Measurements from ENCODE around the gene FBXL13. TPM values are rescaled to one million over a fixed set of nuclear protein-coding genes. Genes with fewer than 3 reads are reported as not detected.
A peak's percentile ranks its signal among the peaks of the same experiment; 100 is the strongest.
"Not testable (repeated sequence)": the region's sequence is repeated elsewhere in the genome, so short reads cannot be mapped to it uniquely, and the experiment has no call there.

Gene FBXL13
- total RNA-seq, 1 experiment from 2014 or later = 0.75 TPM

DNA sequence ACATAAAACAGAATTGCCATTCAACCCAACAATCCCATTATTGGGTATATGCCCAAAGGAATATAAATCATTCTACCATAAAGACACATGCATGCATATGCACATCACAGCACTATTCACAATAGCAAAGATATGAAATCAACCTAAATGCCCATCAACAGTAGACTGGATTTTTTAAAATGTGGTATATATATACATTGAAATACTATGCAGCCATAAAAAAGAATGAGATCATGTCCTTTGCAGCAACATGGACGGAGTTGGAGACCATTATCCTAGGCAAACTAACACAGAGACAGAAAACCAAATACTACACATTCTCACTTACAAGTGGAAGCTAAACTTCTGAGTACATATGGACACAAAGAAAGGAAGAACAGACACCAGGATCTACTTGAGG lies 51.0 kb downstream of the FBXL13 start:
- not testable (repeated sequence) for H3K4me3 ChIP-seq, H3K27ac ChIP-seq, DNase-seq, H3K27me3 ChIP-seq, H3K4me1 ChIP-seq, H3K36me3 ChIP-seq
- H3K9me3 ChIP-seq (replicated peaks) = peaks cover 16% of the 10 kb centered on the region; the same call in 1 of the 2 replicates

DNA sequence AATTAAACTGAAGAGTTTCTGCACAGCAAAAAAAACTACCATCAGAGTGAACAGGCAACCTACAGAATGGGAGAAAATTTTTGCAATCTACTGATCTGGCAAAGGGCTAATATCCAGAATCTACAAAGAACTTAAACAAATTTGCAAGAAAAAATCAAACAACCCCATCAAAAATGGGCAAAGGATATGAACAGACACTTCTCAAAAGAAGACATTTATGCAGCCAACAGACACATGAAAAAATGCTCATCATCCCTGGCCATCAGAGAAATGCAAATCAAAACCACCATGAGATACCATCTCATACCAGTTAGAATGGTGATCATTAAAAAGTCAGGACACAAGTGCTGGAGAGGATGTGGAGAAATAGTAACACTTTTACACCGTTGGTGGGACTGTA lies 53.1 kb downstream of the FBXL13 start:
- H3K27ac ChIP-seq, H3K27me3 ChIP-seq, DNase-seq, H3K4me1 ChIP-seq, H3K4me3 ChIP-seq, H3K36me3 ChIP-seq: not testable (repeated sequence)
- peaks cover 21% of the 10 kb centered on the region; the same call in 1 of the 2 replicates for H3K9me3 ChIP-seq (replicated peaks)

DNA sequence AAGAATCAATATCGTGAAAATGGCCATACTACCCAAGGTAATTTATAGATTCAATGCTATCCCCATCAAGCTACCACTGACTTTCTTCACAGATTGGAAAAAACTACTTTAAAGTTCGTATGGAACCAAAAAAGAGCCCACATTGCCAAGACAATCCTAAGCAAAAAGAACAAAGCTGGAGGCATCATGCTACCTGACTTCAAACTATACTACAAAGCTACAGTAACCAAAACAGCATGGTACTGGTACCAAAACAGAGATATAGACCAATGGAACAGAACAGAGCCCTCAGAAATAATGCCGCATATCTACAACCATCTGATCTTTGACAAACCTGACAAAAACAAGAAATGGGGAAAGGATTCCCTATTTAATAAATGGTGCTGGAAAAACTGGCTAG lies 53.7 kb downstream of the FBXL13 start:
- H3K4me1 ChIP-seq, H3K27me3 ChIP-seq, H3K27ac ChIP-seq, H3K4me3 ChIP-seq, H3K36me3 ChIP-seq, DNase-seq: not testable (repeated sequence)
- peaks cover 21% of the 10 kb centered on the region; the same call in 1 of the 2 replicates for H3K9me3 ChIP-seq (replicated peaks)

DNA sequence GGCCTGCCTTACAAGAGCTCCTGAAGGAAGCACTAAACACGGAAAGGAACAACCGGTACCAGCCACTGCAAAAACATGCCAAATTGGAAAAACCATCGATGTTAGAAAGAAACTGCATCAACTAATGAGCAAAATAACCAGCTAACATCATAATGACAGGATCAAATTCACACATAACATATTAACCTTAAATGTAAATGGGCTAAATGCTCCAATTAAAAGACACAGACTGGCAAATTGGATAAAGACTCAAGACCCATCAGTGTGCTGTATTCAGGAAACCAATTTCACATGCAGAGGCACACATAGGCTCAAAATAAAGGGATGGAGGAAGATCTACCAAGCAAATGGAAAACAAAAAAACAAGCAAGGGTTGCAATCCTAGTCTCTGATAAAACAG lies 56.3 kb downstream of the FBXL13 start:
- not testable (repeated sequence) for DNase-seq, H3K4me1 ChIP-seq, H3K4me3 ChIP-seq, H3K36me3 ChIP-seq, H3K27me3 ChIP-seq, H3K27ac ChIP-seq
- H3K9me3 ChIP-seq (replicated peaks) = peaks cover 19% of the 10 kb centered on the region; the same call in 1 of the 2 replicates

DNA sequence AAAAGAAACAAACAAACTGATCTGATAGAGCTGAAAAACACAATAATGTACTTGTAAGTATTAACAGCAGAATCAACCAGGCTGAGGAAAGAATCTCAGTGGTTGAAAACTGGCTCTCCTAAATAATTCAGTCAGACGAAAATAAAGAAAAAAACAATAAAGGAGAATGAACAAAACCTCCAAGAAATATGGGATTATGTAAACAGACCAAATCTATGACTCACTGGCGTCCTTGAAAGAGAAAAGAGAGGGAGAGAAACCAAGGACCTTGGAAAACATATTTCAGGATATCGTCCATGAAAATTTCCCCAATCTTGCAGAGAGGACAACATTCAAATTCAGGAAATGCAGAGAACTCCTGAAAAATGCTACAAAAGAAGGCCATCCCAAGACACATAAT lies 62.9 kb downstream of the FBXL13 start:
- no peak for DNase-seq
- Histone ChIP-seq H3K36me3 (no peaks in the 10 kb centered on the region), H3K4me3 (no peak overlapping the region), H3K27me3 (no peaks in the 10 kb centered on the region), H3K9me3 (replicated peaks) (0 out of 2 replicates have a peak, but pooled peaks cover 3% of the 10 kb centered on the region), H3K4me1 (no peaks in the 10 kb centered on the region), H3K27ac (no peak overlapping the region)

DNA sequence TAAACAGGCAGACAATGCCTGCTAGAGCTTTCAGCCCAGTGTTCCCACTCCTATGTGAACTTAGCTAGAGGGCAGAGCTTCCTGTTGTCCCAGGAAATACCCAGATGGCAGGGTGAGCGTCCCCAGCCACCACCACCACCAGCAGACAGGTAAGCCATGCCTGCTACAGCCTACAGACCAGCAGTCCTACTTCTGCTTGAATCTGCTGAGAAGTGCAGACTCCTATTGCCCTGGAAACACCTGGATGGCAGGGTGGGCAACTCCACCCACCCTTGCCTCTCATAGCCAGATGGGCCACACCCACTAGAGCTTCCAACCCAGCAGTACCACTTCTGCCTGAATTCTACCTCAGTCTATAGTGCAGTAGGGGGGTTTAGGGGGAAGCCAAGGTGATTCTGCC lies 64.4 kb downstream of the FBXL13 start:
- Histone ChIP-seq H3K36me3 (no peaks in the 10 kb centered on the region), H3K9me3 (replicated peaks) (peaks cover 7% of the 10 kb centered on the region; the same call in 1 of the 2 replicates), H3K27ac (no peak overlapping the region), H3K4me3 (no peak overlapping the region), H3K4me1 (no peaks in the 10 kb centered on the region), H3K27me3 (no peaks in the 10 kb centered on the region)
- no peak for DNase-seq

DNA sequence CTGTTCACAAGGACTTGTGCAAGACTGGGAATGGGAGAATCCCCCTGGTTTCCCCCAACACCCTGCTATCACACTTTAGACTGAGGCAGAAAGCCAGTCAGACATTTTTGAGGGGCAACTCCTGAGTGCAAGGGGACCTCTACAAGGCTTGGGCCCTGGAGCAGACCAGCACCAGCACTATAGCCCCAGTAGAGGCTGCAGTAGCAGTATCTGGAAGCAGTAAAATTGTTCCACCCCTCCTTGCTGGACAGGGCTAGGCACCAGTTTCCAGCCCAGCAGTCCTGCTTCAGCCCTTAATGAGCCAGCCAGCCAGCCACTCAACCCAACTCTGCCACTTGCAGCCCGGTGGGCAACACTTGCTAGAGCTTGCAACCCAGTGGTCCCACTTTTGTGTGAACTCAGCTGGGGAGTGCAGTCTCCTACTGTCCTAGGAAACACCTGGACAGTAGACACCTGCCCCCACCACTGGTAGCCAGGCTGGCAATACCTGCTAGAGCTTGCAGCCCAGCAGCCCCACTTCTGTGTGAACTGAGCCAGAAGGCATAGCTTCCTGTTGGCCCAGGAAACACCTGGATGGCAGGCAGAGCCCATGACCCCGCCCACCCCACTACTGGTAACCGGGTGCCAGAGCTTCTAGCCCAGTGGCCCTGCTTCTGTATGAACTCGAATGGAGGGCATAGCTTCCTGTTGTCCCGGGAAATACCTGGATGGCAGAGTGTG lies 65.0 kb downstream of the FBXL13 start:
- H3K4me3 ChIP-seq = no peak overlapping the region
- no peaks in the 10 kb centered on the region for H3K4me1 ChIP-seq
- H3K27me3 ChIP-seq = no peaks in the 10 kb centered on the region
- H3K27ac ChIP-seq = no peak overlapping the region
- no peaks in the 10 kb centered on the region for H3K36me3 ChIP-seq
- DNase-seq = no peak
- H3K9me3 ChIP-seq (replicated peaks) = peaks cover 5% of the 10 kb centered on the region; the same call in 1 of the 2 replicates

DNA sequence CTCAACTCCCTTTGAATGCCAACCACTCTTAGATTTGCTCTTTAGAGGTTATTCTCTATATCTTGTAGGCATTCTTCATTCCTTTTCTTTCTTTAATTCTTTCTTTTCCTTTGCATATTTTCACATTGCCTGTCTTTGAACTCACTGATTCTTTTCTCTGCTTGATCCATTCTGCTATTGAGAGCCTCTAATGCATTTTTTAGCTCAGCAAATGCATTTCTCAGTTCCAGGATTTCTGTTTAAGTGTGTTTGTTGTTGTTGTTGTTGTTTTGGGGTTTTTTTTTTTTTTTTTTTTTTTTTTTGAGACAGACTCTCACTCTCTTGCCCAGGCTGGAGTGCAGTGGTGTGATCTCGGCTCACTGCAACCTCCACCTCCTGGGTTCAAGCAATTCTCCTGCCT lies 71.6 kb downstream of the FBXL13 start:
- Histone ChIP-seq H3K4me3 (no peak overlapping the region), H3K4me1 (no peaks in the 10 kb centered on the region), H3K27me3 (no peaks in the 10 kb centered on the region), H3K27ac (no peak overlapping the region), H3K36me3 (no peaks in the 10 kb centered on the region), H3K9me3 (replicated peaks) (peaks cover 11% of the 10 kb centered on the region; the same call in 1 of the 2 replicates)
- DNase-seq = no peak

DNA sequence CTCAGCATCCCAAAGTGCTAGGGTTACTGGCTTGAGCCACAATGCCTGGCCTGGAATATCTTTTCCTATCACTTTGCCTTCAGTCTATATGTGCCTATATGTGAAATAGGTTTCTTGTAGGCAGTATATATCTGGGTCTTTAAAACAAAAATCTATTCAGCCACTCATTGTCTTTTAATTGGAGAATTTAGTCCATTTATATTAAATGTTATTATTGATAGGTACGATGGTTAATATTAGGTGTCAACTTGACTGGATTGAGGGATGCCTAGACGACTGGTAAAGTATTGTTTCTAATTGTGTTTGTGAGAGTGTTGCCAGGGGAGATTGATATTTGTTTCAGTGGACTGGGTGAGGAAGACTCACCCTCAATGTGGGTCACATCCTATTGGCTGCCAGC lies 73.4 kb downstream of the FBXL13 start:
- H3K4me3 ChIP-seq = no peak overlapping the region
- DNase-seq = no peak
- no peaks in the 10 kb centered on the region for H3K36me3 ChIP-seq
- H3K27ac ChIP-seq = no peak overlapping the region
- H3K4me1 ChIP-seq = no peaks in the 10 kb centered on the region
- H3K9me3 ChIP-seq (replicated peaks) = peaks cover 11% of the 10 kb centered on the region; the same call in 1 of the 2 replicates
- no peaks in the 10 kb centered on the region for H3K27me3 ChIP-seq

DNA sequence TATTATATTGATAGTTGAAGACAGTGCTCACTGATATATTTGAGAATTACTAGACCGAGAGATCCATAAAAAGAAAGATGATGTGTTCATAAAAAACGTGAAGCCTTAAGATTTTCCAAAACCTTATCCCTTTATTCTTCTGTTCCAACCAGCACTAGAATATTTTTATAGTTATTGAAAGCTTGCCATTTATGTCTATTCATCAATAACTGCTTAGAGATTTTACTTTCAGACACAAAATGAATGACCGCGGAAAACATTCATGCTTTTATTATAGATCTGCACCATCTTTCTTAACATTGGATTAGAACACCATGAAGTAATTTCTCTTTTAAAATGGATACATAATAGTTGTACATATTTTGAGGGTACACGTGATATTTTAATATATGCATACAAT lies 77.6 kb downstream of the FBXL13 start:
- Histone ChIP-seq H3K9me3 (replicated peaks) (no peaks in the 10 kb centered on the region; the same call in 1 of the 2 replicates), H3K4me3 (no peak overlapping the region), H3K27ac (no peak overlapping the region), H3K36me3 (no peaks in the 10 kb centered on the region), H3K27me3 (no peaks in the 10 kb centered on the region), H3K4me1 (peaks cover 3% of the 10 kb centered on the region; the same call in 1 of the 2 replicates)
- no peak for DNase-seq

DNA sequence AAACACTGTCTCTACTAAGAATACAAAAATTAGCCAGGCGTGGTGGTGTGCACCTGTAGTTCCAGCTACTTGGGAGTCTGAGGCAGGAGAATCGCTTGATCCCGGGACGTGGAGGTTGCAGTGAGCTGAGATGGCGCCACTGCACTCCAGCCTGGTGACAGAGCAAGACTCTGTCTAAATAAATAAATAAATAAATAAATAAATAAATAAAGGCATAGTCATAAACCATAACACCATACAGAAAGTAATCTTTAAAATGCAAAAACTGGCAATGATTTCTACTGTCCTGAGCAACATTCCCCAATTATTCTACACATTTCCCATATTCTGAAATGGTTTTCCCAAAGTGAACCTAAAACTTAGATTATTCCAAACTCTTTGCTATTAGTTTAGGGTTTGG lies 79.0 kb downstream of the FBXL13 start:
- not testable (repeated sequence) for H3K27ac ChIP-seq; H3K27me3 ChIP-seq; H3K4me1 ChIP-seq; DNase-seq; H3K36me3 ChIP-seq; H3K4me3 ChIP-seq; H3K9me3 ChIP-seq (replicated peaks)

DNA sequence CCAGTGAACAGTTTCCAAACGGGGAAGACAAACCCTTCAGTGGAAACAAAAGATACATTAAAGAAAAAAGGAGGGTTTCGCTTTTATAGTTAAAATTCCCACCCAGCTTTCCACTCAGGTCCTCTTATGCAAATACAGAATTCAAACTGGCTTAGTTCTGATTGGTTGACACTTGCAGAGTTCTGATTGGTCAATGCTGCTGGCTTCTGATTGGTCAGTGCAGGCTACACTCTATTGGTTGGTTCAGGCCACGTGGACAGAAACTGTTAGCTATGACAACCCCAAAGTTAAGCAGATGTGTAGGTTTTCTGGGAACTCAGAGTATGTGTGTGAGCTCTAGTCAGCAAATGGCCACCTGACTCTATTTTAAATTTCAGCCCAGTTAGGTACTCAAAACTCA lies 80.0 kb downstream of the FBXL13 start:
- Histone ChIP-seq H3K4me3 (no peak overlapping the region), H3K27ac (no peak overlapping the region), H3K4me1 (peaks cover 3% of the 10 kb centered on the region; the same call in 1 of the 2 replicates), H3K27me3 (no peaks in the 10 kb centered on the region), H3K36me3 (no peaks in the 10 kb centered on the region), H3K9me3 (replicated peaks) (no peaks in the 10 kb centered on the region; the same call in 1 of the 2 replicates)
- peak in 1 of 2 experiments; percentile 47 for DNase-seq

DNA sequence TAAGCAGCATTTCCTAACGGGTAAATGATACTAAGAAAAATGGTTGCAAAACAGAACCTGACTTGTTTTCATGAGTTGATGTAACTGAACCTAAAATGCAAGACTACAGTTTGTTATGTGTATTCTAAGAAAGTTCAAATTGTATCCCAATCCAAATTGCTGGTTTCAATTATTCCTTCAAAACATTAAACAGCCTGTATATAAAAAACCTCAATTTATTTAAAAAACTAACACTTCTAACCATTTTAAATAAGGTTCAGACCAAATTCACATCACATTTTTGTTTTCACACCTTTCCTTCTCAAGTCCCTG lies 80.9 kb downstream of the FBXL13 start:
- H3K4me3 ChIP-seq = no peak overlapping the region
- H3K36me3 ChIP-seq = no peaks in the 10 kb centered on the region
- H3K4me1 ChIP-seq = peaks cover 3% of the 10 kb centered on the region; the same call in 1 of the 2 replicates
- H3K9me3 ChIP-seq (replicated peaks) = no peaks in the 10 kb centered on the region; the same call in 1 of the 2 replicates
- H3K27ac ChIP-seq = no peak overlapping the region
- no peak for DNase-seq
- H3K27me3 ChIP-seq = no peaks in the 10 kb centered on the region

DNA sequence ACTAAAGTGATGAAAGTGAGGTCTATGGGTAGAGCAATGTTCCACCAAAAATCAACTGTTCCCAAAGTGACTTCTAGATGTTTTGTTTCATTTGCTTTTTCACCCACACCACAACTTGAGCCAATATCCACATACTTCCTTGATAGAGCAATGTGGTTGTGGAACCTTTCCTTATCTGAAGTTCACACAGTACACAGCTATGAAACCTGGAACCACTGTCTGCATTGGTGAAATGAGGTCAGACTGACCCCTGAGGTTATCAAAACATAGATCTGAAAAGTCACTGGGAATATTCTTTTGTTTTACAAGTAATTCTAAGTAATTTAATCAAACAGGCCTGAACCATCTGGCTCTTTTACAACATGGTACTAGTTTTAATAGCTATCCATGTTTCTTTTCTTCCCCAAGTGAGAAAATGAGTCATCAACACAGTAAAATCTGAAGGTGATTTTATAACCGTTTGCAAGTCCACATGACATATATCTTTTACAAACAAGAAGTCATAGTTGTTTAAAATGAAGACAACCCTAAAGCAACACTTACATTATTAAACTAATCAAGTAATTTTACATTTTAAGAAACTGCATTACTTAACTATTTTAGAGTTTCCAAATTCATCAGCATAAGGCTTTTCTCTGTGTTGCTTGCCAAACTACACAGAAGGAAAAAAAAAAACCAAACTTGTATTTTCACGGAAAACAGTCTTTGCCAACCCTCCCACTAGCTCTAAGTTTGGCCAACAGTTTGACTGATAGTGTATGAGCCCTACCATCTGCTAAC lies 81.5 kb downstream of the FBXL13 start:
- Histone ChIP-seq H3K36me3 (no peaks in the 10 kb centered on the region), H3K27ac (no peak overlapping the region), H3K9me3 (replicated peaks) (no peaks in the 10 kb centered on the region; the same call in 1 of the 2 replicates), H3K27me3 (no peaks in the 10 kb centered on the region), H3K4me3 (no peak overlapping the region), H3K4me1 (peaks cover 3% of the 10 kb centered on the region; the same call in 1 of the 2 replicates)
- DNase-seq = no peak

DNA sequence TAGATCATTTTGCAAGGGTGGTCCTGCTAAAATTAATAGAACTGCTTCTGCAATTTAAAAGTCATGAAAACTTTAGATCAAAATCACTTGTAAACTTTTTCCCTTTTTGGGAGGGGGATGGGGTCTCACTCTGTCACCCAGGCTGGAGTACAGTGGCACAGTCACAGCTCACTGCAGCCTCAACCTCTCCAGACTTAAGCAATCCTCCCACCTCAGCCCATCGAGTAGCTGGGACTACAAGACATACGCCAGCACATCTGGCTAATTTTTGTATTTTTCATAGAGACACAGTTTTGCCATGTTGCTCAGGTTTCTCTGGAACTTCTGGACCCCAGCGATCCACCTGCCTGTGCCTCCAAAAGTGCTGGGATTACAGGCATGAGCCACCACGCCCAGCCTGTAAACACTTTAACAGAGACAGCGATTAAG lies 82.1 kb downstream of the FBXL13 start:
- H3K27me3 ChIP-seq = no peaks in the 10 kb centered on the region
- peaks cover 3% of the 10 kb centered on the region; the same call in 1 of the 2 replicates for H3K4me1 ChIP-seq
- H3K36me3 ChIP-seq = no peaks in the 10 kb centered on the region
- DNase-seq = no peak
- H3K27ac ChIP-seq = no peak overlapping the region
- no peak overlapping the region for H3K4me3 ChIP-seq
- H3K9me3 ChIP-seq (replicated peaks) = no peaks in the 10 kb centered on the region; the same call in 1 of the 2 replicates

Measured in SJCRH30 (cell line).